GM18868 (cell line): Measurements from ENCODE around the gene MPPED2.
A peak's percentile ranks its signal among the peaks of the same experiment; 100 is the strongest.

Source experiments
- ATAC-seq: cut with Tn5 transposase; IDR thresholded peaks from one replicate; pipeline ENCODE4 v1.9.1; 2021; ENCODE audit warnings: mild to moderate bottlenecking, moderate library complexity; ENCODE audit not compliant: unreplicated experiment

MPPED2 gene

GRCh38 chr11:30586251-30587144, at the start of gene MPPED2:
MPPED2 (minus strand) TSS chr11:30586353; CDS start chr11:30580373, 5,980 bp downstream.
- peak; percentile 78 for ATAC-seq

- no peak for ATAC-seq
Observed at GRCh38 chr11:30635401-30635989, 49.3 kb upstream of the MPPED2 start.

GRCh38 chr11:30631148-30631547, 45.0 kb upstream of the MPPED2 start:
- no peak for ATAC-seq

- ATAC-seq = peak; percentile 50
Observed at GRCh38 chr11:30619767-30620166, 33.6 kb upstream of the MPPED2 start.

GRCh38 chr11:30617762-30618161, 31.6 kb upstream of the MPPED2 start:
- ATAC-seq = no peak

GRCh38 chr11:30610628-30611027, 24.5 kb upstream of the MPPED2 start:
- no peak for ATAC-seq

- ATAC-seq = no peak
Observed at GRCh38 chr11:30608534-30608933, 22.4 kb upstream of the MPPED2 start.

- ATAC-seq = peak; percentile 93
Observed at GRCh38 chr11:30605036-30605605, 19.0 kb upstream of the MPPED2 start.

- ATAC-seq = no peak
Observed at GRCh38 chr11:30603357-30603756, 17.2 kb upstream of the MPPED2 start.

- no peak for ATAC-seq
Observed at GRCh38 chr11:30596832-30597231, 10.7 kb upstream of the MPPED2 start.

GRCh38 chr11:30595934-30596333, 9.8 kb upstream of the MPPED2 start:
- no peak for ATAC-seq

GRCh38 chr11:30594646-30595411, 8.7 kb upstream of the MPPED2 start:
- ATAC-seq = no peak

- ATAC-seq = no peak
Observed at GRCh38 chr11:30587269-30587812, 1.2 kb upstream of the MPPED2 start.

GRCh38 chr11:30585892-30586250, 282 bp downstream of the MPPED2 start:
- peak; percentile 18 for ATAC-seq

- peak; percentile 39 for ATAC-seq
Observed at GRCh38 chr11:30585125-30585891, 845 bp downstream of the MPPED2 start.

- ATAC-seq = no peak
Observed at GRCh38 chr11:30583476-30584280, 2.5 kb downstream of the MPPED2 start.

GRCh38 chr11:30582726-30583125, 3.4 kb downstream of the MPPED2 start:
- ATAC-seq = no peak

GRCh38 chr11:30581675-30582074, 4.5 kb downstream of the MPPED2 start:
- no peak for ATAC-seq

GRCh38 chr11:30580573-30580972, 5.6 kb downstream of the MPPED2 start:
- ATAC-seq = no peak
